Limb (tissue), 2 donors: ENCODE measurements around the gene CRNKL1.
A peak's percentile ranks its signal among the peaks of the same experiment; 100 is the strongest.

Experiments
- DNase-seq, 2 donors: peaks; one replicate each; pipeline ENCODE4 v3.0.0-alpha.2; 2016; ENCODE audit errors: extremely low spot score in 2 of 2

CRNKL1 gene

GRCh38 chr20:20052074-20052970 lies at the start of gene CRNKL1, which contains the start of gene CFAP61:
CRNKL1 (minus strand) TSS chr20:20052466; CDS start chr20:20052342, 124 bp downstream.
CFAP61 (plus strand) TSS chr20:20052532; CDS start chr20:20056654, 4,122 bp downstream.
- DNase-seq = peak; percentile 96 to 97

- no peak for DNase-seq
Observed at GRCh38 chr20:20100881-20101280, 48.6 kb upstream of the CRNKL1 start.

GRCh38 chr20:20096421-20096820 lies 44.2 kb upstream of the CRNKL1 start:
- no peak for DNase-seq

GRCh38 chr20:20095114-20095872 lies 43.0 kb upstream of the CRNKL1 start:
- DNase-seq = no peak

- no peak for DNase-seq
Observed at GRCh38 chr20:20094410-20094809, 42.1 kb upstream of the CRNKL1 start.

GRCh38 chr20:20092827-20093226 lies 40.6 kb upstream of the CRNKL1 start:
- no peak for DNase-seq

GRCh38 chr20:20089939-20090338 lies 37.7 kb upstream of the CRNKL1 start:
- DNase-seq = no peak

- no peak for DNase-seq
Observed at GRCh38 chr20:20089018-20089417, 36.8 kb upstream of the CRNKL1 start.

GRCh38 chr20:20085812-20086211 lies 33.5 kb upstream of the CRNKL1 start:
- DNase-seq = no peak

- peak in 1 of 2 donors; percentile 33 for DNase-seq
Observed at GRCh38 chr20:20085071-20085470, 32.8 kb upstream of the CRNKL1 start.

- DNase-seq = no peak
Observed at GRCh38 chr20:20084296-20084752, 32.1 kb upstream of the CRNKL1 start.

GRCh38 chr20:20083807-20084206 lies 31.5 kb upstream of the CRNKL1 start:
- peak in 1 of 2 donors; percentile 80 for DNase-seq

- DNase-seq = no peak
Observed at GRCh38 chr20:20079102-20079784, 27.0 kb upstream of the CRNKL1 start.

GRCh38 chr20:20078041-20078440 lies 25.8 kb upstream of the CRNKL1 start:
- DNase-seq = no peak

- DNase-seq = peak in 1 of 2 donors; percentile 50
Observed at GRCh38 chr20:20076297-20077065, 24.2 kb upstream of the CRNKL1 start.

- no peak for DNase-seq
Observed at GRCh38 chr20:20075032-20075431, 22.8 kb upstream of the CRNKL1 start.

GRCh38 chr20:20073801-20074371 lies 21.6 kb upstream of the CRNKL1 start:
- no peak for DNase-seq

- no peak for DNase-seq
Observed at GRCh38 chr20:20070871-20071726, 18.8 kb upstream of the CRNKL1 start.

GRCh38 chr20:20065361-20065760 lies 13.1 kb upstream of the CRNKL1 start:
- no peak for DNase-seq
